CD4-positive, alpha-beta T cell treated with Interferon alpha-2 for 1 hour (primary cell): ENCODE results near the gene KCNK5.

Source experiments
- DNase-seq, 2 donors: peaks; one replicate each; pipeline ENCODE4 v3.0.0-alpha.2; 2020 to 2022

Gene KCNK5

GRCh38 chr6:39240155-39240757 lies 11.0 kb upstream of the KCNK5 start:
- no peak for DNase-seq

GRCh38 chr6:39239527-39240154 lies 10.4 kb upstream of the KCNK5 start:
- no peak for DNase-seq

GRCh38 chr6:39236742-39237141 lies 7.5 kb upstream of the KCNK5 start:
- no peak for DNase-seq

- no peak for DNase-seq
Observed at GRCh38 chr6:39233333-39233732, 4.1 kb upstream of the KCNK5 start.

- no peak for DNase-seq
Observed at GRCh38 chr6:39231521-39232243, 2.4 kb upstream of the KCNK5 start.

- DNase-seq, result no peak
Observed at GRCh38 chr6:39230654-39231035, 1.4 kb upstream of the KCNK5 start.

- DNase-seq, result peak in 1 of 2 donors; percentile 28
Observed at GRCh38 chr6:39228111-39228971, 934 bp downstream of the KCNK5 start.

GRCh38 chr6:39227476-39227875 lies 1.8 kb downstream of the KCNK5 start:
- DNase-seq, result no peak

GRCh38 chr6:39226639-39227329 lies 2.5 kb downstream of the KCNK5 start:
- no peak for DNase-seq

- peak; percentile 46 to 53 for DNase-seq
Observed at GRCh38 chr6:39225946-39226437, 3.3 kb downstream of the KCNK5 start.

GRCh38 chr6:39225543-39225942 lies 3.7 kb downstream of the KCNK5 start:
- no peak for DNase-seq

GRCh38 chr6:39224523-39225182 lies 4.6 kb downstream of the KCNK5 start:
- DNase-seq, result no peak

GRCh38 chr6:39224011-39224410 lies 5.3 kb downstream of the KCNK5 start:
- DNase-seq, result no peak

GRCh38 chr6:39223555-39223954 lies 5.7 kb downstream of the KCNK5 start:
- DNase-seq, result no peak

- no peak for DNase-seq
Observed at GRCh38 chr6:39223061-39223460, 6.2 kb downstream of the KCNK5 start.

- DNase-seq, result no peak
Observed at GRCh38 chr6:39221779-39222641, 7.3 kb downstream of the KCNK5 start.

GRCh38 chr6:39221115-39221514 lies 8.2 kb downstream of the KCNK5 start:
- DNase-seq, result no peak

- no peak for DNase-seq
Observed at GRCh38 chr6:39218868-39219567, 10.3 kb downstream of the KCNK5 start.

GRCh38 chr6:39217177-39217864 lies 12.0 kb downstream of the KCNK5 start:
- DNase-seq, result no peak
